K562 (cell line): Measurements from ENCODE around the gene ITGA7. TPM values are rescaled to one million over a fixed set of nuclear protein-coding genes. Genes with fewer than 3 reads are reported as not detected.

ENCODE experiments used
- ARID2 ChIP-seq: fragments of 450-650 bp; IDR thresholded peaks from 2 replicates; pipeline ENCODE4 v1.6.1; 2017; ENCODE audit warnings: antibody characterized with exemption, mild to moderate bottlenecking
- GTF2A2 ChIP-seq: IDR thresholded peaks from 2 replicates; pipeline ENCODE4 v1.6.1; 2016; ENCODE audit warnings: mild to moderate bottlenecking, missing genetic modification characterization, missing compliant biosample characterization
- HDAC3 ChIP-seq: fragments of 450-650 bp; IDR thresholded peaks from 2 replicates; pipeline ENCODE4 v1.6.1; 2018; ENCODE audit warnings: borderline replicate concordance, mild to moderate bottlenecking, moderate library complexity; ENCODE audit not compliant: partially characterized antibody
- IRF2 ChIP-seq: sonication (generic); formaldehyde crosslinking; IDR thresholded peaks from 2 replicates; pipeline ENCODE4 v1.8.1; 2022; ENCODE audit warnings: mild to moderate bottlenecking, missing genetic modification reagents
- MEIS2 ChIP-seq: fragments of 450-650 bp; IDR thresholded peaks from 2 replicates; pipeline ENCODE4 v1.6.1; 2014; ENCODE audit warnings: mild to moderate bottlenecking; ENCODE audit not compliant: partially characterized antibody
- PURB ChIP-seq: sonication (generic); formaldehyde crosslinking; IDR thresholded peaks from 2 replicates; pipeline ENCODE4 v1.9.0; 2021; ENCODE audit warnings: low read depth, mild to moderate bottlenecking, missing genetic modification reagents
- WHSC1 ChIP-seq: IDR thresholded peaks from one replicate; pipeline ENCODE4 v1.6.1; 2012; ENCODE audit warnings: low read length, control low read depth, inconsistent platforms
- ZC3H4 ChIP-seq: sonication (generic); formaldehyde crosslinking; IDR thresholded peaks from 2 replicates; pipeline ENCODE4 v1.9.0; 2021; ENCODE audit warnings: missing genetic modification reagents, borderline replicate concordance
- ZFP30 ChIP-seq: fragments of 250-450 bp; sonication (Bioruptor Pico); IDR thresholded peaks from 2 replicates; pipeline ENCODE4 v1.8.0; 2022; ENCODE audit warnings: moderate library complexity, mild to moderate bottlenecking, inconsistent platforms, borderline replicate concordance
- ZNF133 ChIP-seq: fragments of 250-450 bp; sonication (Bioruptor Pico); IDR thresholded peaks from 2 replicates; pipeline ENCODE4 v1.4.0; 2020; ENCODE audit warnings: mild to moderate bottlenecking
- ZNF584 ChIP-seq: fragments of 200-800 bp; sonication (Bioruptor generic); IDR thresholded peaks from 2 replicates; pipeline ENCODE4 v1.6.1; 2016; ENCODE audit warnings: low read depth, mild to moderate bottlenecking, missing genetic modification characterization, missing compliant biosample characterization
- polyA plus RNA-seq, 8 experiments: library from polyadenylated mRNA; depleted of rRNA in 4 of 8; stranded (reverse) in 5 of 8; unstranded in 3 of 8; fragments of >200 nt; fragmentation: Nextera tagmentation in 2 of 8; fragmentation: Illumina TruSeq in 1 of 8; extraction: Ambion mirVana in 2 of 8; extraction: Trizol in 1 of 8; gene quantifications; 2 replicates each; pipeline versions ENCODE4 v1.2.1 to v1.2.3, GENCODE V29; 2011 to 2014; ENCODE audit warnings: inconsistent platforms in 1 of 8, missing spikeins in 1 of 8
- total RNA-seq, 7 experiments: library from RNA; depleted of rRNA in 6 of 7; stranded (reverse); fragments of >200 nt in 6 of 7; fragmentation: Illumina TruSeq in 2 of 7; extraction: Trizol in 2 of 7; gene quantifications; 2 replicates each; pipeline versions ENCODE4 v1.2.1 to v1.2.3, GENCODE V29; 2011 to 2021; ENCODE audit warnings: low replicate concordance in 1 of 7
- TF ChIP-seq, protein P1 (sequence below): fragments of 250-450 bp; sonication (Bioruptor Pico); IDR thresholded peaks from 2 replicates; pipeline ENCODE4 v1.8.0; 2021; ENCODE audit warnings: borderline replicate concordance, mild to moderate bottlenecking, moderate library complexity; ENCODE audit not compliant: poor library complexity, severe bottlenecking
- TF ChIP-seq, protein P2 (sequence below): fragments of 450-650 bp; IDR thresholded peaks from 2 replicates; pipeline ENCODE4 v1.6.1; 2016
- TF ChIP-seq, protein P3 (sequence below), 2 experiments: fragments of 200-800 bp in 1 of 2; sonication (Bioruptor generic) in 1 of 2; sonication (generic) in 1 of 2; formaldehyde crosslinking in 1 of 2; IDR thresholded peaks in 1 of 2; conservative IDR thresholded peaks in 1 of 2; 2 replicates each; pipeline versions ENCODE4 v1.5.0 to v1.6.1; 2016 to 2020; ENCODE audit warnings: missing compliant biosample characterization in 1 of 2, missing genetic modification characterization in 1 of 2, missing genetic modification reagents in 1 of 2
- TF ChIP-seq, protein P4 (sequence below): sonication (generic); formaldehyde crosslinking; IDR thresholded peaks from 2 replicates; pipeline ENCODE4 v1.8.1; 2023; ENCODE audit warnings: missing genetic modification reagents, mild to moderate bottlenecking, borderline replicate concordance
- TF ChIP-seq, protein P5 (sequence below): fragments of 250-450 bp; sonication (Bioruptor Pico); IDR thresholded peaks from 2 replicates; pipeline ENCODE4 v1.8.0; 2021; ENCODE audit warnings: moderate library complexity, mild to moderate bottlenecking, inconsistent platforms

Gene ITGA7
- total and polyA plus RNA-seq, 9 of the 15 experiments (the other 6 are each of a cell fraction or from before 2014, with no cell fraction given): 0.11 to 2.3 (median 0.56) TPM; not detected in 1

DNA sequence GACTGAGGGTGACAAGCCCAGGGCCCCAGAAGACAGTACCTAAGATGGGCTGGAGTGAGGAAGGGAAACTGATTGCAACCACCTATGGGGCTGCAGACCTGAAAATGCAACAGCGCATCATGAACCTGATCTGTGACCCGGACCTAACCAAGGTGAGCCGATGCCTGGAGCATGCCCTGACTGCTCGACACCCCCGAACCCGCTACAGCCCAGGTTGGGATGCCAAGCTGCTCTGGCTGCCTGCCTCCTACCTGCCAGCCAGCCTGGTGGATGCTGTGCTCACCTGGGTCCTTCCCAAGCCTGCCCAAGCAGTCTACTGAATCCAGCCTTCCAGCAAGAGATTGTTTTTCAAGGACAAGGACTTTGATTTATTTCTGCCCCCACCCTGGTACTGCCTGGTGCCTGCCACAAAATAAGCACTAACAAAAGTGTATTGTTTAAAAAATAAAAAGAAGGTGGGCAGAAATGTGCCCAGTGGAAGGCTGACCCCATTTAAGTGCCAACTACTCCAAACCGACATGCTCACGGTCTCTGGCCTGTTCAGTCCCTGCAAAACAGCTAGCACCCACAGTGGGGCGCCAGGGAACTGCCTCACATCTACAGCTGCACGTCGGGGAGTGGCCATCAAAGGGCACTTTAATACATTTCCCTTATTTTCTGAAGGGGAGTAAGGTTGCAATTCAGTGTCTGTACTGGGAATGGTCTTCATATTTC, 16.7 kb upstream of the ITGA7 start (continued):
- TF ChIP-seq, protein P1, sequence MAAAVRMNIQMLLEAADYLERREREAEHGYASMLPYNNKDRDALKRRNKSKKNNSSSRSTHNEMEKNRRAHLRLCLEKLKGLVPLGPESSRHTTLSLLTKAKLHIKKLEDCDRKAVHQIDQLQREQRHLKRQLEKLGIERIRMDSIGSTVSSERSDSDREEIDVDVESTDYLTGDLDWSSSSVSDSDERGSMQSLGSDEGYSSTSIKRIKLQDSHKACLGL (CRISPR knock-in tag): no peak
- TF ChIP-seq PURB (CRISPR knock-in tag) (no peak), ZFP30 (CRISPR knock-in tag) (no peak), GTF2A2 (no peak), HDAC3 (no peak), ZNF133 (CRISPR knock-in tag) (no peak), IRF2 (CRISPR knock-in tag) (no peak), WHSC1 (no peak), ZC3H4 (CRISPR knock-in tag) (no peak), ARID2 (0 out of 2 replicates have a peak, but pooled peaks have one; percentile 6), ZNF584 (CRISPR knock-in tag) (no peak), MEIS2 (no peak)
- TF ChIP-seq, protein P2, sequence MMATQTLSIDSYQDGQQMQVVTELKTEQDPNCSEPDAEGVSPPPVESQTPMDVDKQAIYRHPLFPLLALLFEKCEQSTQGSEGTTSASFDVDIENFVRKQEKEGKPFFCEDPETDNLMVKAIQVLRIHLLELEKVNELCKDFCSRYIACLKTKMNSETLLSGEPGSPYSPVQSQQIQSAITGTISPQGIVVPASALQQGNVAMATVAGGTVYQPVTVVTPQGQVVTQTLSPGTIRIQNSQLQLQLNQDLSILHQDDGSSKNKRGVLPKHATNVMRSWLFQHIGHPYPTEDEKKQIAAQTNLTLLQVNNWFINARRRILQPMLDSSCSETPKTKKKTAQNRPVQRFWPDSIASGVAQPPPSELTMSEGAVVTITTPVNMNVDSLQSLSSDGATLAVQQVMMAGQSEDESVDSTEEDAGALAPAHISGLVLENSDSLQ: peak; percentile 41
- TF ChIP-seq, protein P3, sequence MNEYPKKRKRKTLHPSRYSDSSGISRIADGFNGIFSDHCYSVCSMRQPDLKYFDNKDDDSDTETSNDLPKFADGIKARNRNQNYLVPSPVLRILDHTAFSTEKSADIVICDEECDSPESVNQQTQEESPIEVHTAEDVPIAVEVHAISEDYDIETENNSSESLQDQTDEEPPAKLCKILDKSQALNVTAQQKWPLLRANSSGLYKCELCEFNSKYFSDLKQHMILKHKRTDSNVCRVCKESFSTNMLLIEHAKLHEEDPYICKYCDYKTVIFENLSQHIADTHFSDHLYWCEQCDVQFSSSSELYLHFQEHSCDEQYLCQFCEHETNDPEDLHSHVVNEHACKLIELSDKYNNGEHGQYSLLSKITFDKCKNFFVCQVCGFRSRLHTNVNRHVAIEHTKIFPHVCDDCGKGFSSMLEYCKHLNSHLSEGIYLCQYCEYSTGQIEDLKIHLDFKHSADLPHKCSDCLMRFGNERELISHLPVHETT (CRISPR knock-in tag; conservative IDR thresholded peaks at IDR 0.05 in 1 of 2, IDR thresholded peaks at IDR 0.05 in 1 of 2): no peak
- TF ChIP-seq, protein P4, sequence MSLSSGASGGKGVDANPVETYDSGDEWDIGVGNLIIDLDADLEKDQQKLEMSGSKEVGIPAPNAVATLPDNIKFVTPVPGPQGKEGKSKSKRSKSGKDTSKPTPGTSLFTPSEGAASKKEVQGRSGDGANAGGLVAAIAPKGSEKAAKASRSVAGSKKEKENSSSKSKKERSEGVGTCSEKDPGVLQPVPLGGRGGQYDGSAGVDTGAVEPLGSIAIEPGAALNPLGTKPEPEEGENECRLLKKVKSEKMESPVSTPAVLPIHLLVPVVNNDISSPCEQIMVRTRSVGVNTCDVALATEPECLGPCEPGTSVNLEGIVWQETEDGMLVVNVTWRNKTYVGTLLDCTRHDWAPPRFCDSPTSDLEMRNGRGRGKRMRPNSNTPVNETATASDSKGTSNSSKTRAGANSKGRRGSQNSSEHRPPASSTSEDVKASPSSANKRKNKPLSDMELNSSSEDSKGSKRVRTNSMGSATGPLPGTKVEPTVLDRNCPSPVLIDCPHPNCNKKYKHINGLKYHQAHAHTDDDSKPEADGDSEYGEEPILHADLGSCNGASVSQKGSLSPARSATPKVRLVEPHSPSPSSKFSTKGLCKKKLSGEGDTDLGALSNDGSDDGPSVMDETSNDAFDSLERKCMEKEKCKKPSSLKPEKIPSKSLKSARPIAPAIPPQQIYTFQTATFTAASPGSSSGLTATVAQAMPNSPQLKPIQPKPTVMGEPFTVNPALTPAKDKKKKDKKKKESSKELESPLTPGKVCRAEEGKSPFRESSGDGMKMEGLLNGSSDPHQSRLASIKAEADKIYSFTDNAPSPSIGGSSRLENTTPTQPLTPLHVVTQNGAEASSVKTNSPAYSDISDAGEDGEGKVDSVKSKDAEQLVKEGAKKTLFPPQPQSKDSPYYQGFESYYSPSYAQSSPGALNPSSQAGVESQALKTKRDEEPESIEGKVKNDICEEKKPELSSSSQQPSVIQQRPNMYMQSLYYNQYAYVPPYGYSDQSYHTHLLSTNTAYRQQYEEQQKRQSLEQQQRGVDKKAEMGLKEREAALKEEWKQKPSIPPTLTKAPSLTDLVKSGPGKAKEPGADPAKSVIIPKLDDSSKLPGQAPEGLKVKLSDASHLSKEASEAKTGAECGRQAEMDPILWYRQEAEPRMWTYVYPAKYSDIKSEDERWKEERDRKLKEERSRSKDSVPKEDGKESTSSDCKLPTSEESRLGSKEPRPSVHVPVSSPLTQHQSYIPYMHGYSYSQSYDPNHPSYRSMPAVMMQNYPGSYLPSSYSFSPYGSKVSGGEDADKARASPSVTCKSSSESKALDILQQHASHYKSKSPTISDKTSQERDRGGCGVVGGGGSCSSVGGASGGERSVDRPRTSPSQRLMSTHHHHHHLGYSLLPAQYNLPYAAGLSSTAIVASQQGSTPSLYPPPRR (CRISPR knock-in tag): no peak
- TF ChIP-seq, protein P5, sequence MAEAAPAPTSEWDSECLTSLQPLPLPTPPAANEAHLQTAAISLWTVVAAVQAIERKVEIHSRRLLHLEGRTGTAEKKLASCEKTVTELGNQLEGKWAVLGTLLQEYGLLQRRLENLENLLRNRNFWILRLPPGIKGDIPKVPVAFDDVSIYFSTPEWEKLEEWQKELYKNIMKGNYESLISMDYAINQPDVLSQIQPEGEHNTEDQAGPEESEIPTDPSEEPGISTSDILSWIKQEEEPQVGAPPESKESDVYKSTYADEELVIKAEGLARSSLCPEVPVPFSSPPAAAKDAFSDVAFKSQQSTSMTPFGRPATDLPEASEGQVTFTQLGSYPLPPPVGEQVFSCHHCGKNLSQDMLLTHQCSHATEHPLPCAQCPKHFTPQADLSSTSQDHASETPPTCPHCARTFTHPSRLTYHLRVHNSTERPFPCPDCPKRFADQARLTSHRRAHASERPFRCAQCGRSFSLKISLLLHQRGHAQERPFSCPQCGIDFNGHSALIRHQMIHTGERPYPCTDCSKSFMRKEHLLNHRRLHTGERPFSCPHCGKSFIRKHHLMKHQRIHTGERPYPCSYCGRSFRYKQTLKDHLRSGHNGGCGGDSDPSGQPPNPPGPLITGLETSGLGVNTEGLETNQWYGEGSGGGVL: no peak
